Lower leg skin (tissue), 4 donors: ENCODE measurements around the gene FCRL4. TPM values are rescaled to one million over a fixed set of nuclear protein-coding genes. Genes with fewer than 3 reads are reported as not detected.

Experiments used
- DNase-seq, 2 donors: peaks; one replicate each; pipeline ENCODE4 v3.0.0-alpha.2; 2019; ENCODE audit warnings: low spot score in 2 of 2
- H3K4me3 ChIP-seq: fragments of 200-600 bp; sonication (generic); 2 replicates; pipeline ENCODE4 v1.5.1; 2017; ENCODE audit warnings: mild to moderate bottlenecking, low read depth; ENCODE audit not compliant: poor library complexity, severe bottlenecking
- CTCF ChIP-seq, 3 donors: fragments of 450-650 bp; IDR thresholded peaks; one replicate each; pipeline ENCODE4 v1.5.1; 2016; ENCODE audit warnings: antibody characterized with exemption in 3 of 3, mild to moderate bottlenecking in 3 of 3, moderate library complexity in 2 of 3
- POLR2A ChIP-seq, 2 donors: fragments of 450-650 bp; IDR thresholded peaks; one replicate each; pipeline ENCODE4 v1.6.1; 2016 to 2017; ENCODE audit warnings: antibody characterized with exemption in 2 of 2, mild to moderate bottlenecking in 1 of 2, moderate library complexity in 1 of 2
- WGBS, 2 donors: methylation state at CpG; one replicate each; pipeline ENCODE4 v1.1.5; 2018; 5-methylcytosine and 5-hydroxymethylcytosine counted together
- intact Hi-C: fragments of 100-400 bp; cut with DNase I; formaldehyde crosslinking; loops from one replicate; pipeline ENCODE4 v1.15.0; 2023; ENCODE audit warnings: low total_unique reads
- total RNA-seq, 4 donors: library from RNA; depleted of rRNA; stranded (reverse); fragments of >200 nt; gene quantifications; one replicate each; pipeline ENCODE4 v1.1.0, GENCODE V29; 2016

Gene FCRL4
- total RNA-seq, 4 donors from 2014 or later, result not detected

GRCh38 chr1:157624471-157624870 is 26.6 kb upstream of the FCRL4 start:
- 70 to 81% methylated on average over 2 of the region's 2 CpGs for WGBS, 2 donors
- no peak for DNase-seq
- intact Hi-C loops, result no loop called here
- H3K4me3 ChIP-seq, result no peak overlapping the region
- no peak for TF ChIP-seq POLR2A (IDR thresholded peaks at IDR 0.05)
- no peak for TF ChIP-seq CTCF (IDR thresholded peaks at IDR 0.05)

GRCh38 chr1:157622471-157622870 is 24.6 kb upstream of the FCRL4 start:
- TF ChIP-seq CTCF (IDR thresholded peaks at IDR 0.05) (no peak), POLR2A (IDR thresholded peaks at IDR 0.05) (no peak)
- DNase-seq, result no peak
- H3K4me3 ChIP-seq, result no peak overlapping the region
- 91% methylated on average over 5 of the region's 5 CpGs for WGBS, 2 donors
- intact Hi-C loops, result no loop called here

DNA sequence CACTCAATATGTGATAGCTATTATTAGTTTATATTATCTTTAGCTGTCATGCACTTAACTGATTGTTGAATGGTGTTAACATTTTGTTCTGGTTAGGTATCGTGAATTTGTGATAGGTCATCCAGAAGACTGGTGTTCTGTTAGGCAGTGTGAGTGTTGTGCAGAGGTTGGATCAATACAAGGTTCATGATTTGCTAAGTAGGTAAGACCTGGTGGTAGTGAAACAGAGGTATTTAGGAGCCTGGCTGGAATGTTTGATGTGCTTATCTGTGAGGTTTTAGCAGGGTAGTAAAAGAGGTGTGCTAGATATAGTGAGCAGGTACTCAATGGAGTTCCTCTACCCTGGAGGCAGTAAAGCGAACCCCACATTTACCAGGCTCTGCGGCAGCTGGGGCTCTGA is 20.3 kb upstream of the FCRL4 start:
- no peak overlapping the region for H3K4me3 ChIP-seq
- intact Hi-C loops, result no loop called here
- no peak for DNase-seq
- 80 to 82% methylated on average over 3 of the region's 3 CpGs for WGBS, 2 donors
- TF ChIP-seq CTCF (IDR thresholded peaks at IDR 0.05) (no peak), POLR2A (IDR thresholded peaks at IDR 0.05) (no peak)

- no peak for TF ChIP-seq CTCF (IDR thresholded peaks at IDR 0.05)
- TF ChIP-seq POLR2A (IDR thresholded peaks at IDR 0.05), result no peak
- no peak overlapping the region for H3K4me3 ChIP-seq
- no peak for DNase-seq
- WGBS, 2 donors, result 24% methylated on average over 1 of the region's 1 CpG
- intact Hi-C loops, result no loop called here
These were observed 2.4 kb upstream of the FCRL4 start for GRCh38 chr1:157600236-157600635.

- H3K4me3 ChIP-seq, result no peak overlapping the region
- TF ChIP-seq POLR2A (IDR thresholded peaks at IDR 0.05) (no peak), CTCF (IDR thresholded peaks at IDR 0.05) (no peak)
- no peak for DNase-seq
- WGBS, 2 donors, result 58 to 62% methylated on average over 6 of the region's 6 CpGs
- intact Hi-C loops, result loop anchor here (2.0 kb wide), 1 partner anchor 74 kb away; no protein-coding TSS in a partner anchor
These were observed 1.5 kb downstream of the FCRL4 start for GRCh38 chr1:157596384-157596783.

DNA sequence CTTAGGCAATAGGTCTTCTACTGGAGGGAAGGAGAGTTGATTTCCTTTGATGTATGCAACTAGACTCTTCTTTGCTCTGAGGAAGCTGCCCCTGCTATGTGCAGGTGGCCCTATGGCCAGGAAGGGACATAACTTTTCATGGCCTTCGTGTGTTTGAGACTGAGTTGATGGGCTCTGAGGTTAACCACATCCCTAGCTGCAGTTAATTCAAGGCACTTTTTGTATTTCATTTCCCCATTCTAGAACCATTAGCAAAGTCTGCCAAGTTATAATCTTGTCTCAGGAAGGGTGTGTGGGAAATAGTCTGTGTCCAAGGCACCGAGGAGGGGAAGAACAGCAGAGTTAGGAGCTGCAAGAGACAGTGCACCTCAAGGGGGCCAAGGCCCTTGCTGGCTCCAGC is 2.5 kb downstream of the FCRL4 start:
- no peak for DNase-seq
- WGBS, 2 donors, result 42 to 49% methylated on average over 2 of the region's 2 CpGs
- intact Hi-C loops, result no loop called here
- no peak overlapping the region for H3K4me3 ChIP-seq
- TF ChIP-seq CTCF (IDR thresholded peaks at IDR 0.05) (no peak), POLR2A (IDR thresholded peaks at IDR 0.05) (no peak)
